Hepatocyte (in vitro differentiated cells): ENCODE results near the gene RELT.

Experiments used
- CTCF ChIP-seq: fragments of 200-600 bp; sonication (generic); IDR thresholded peaks from 2 replicates; pipeline ENCODE4 v1.5.1; 2016; ENCODE audit warnings: antibody characterized with exemption, mild to moderate bottlenecking; ENCODE audit not compliant: poor library complexity
- EZH2 ChIP-seq: fragments of 200-600 bp; sonication (generic); IDR thresholded peaks from 2 replicates; pipeline ENCODE4 v1.6.1; 2016; ENCODE audit warnings: antibody characterized with exemption, mild to moderate bottlenecking, borderline replicate concordance

- TF ChIP-seq CTCF (no peak), EZH2 (no peak)
Measured at GRCh38 chr11:73411031-73411430, 34.8 kb downstream of the RELT start.
